Activated CD4-positive, alpha-beta T cell treated with anti-CD3 and anti-CD28 coated beads, Interleukin-2, amount 10 ng/mL, durations not matched to agents 24 days and 14 days (primary cell): ENCODE results near the gene NME3. TPM values are rescaled to one million over a fixed set of nuclear protein-coding genes. Genes with fewer than 3 reads are reported as not detected.

Experiments used
- DNase-seq: peaks from one replicate; pipeline ENCODE4 v3.0.0; 2022
- H3K27ac Mint-ChIP-seq: one replicate; pipeline ENCODE4 v1.8.0; 2022; ENCODE audit warnings: mild to moderate bottlenecking, mixed read lengths
- H3K27me3 Mint-ChIP-seq: one replicate; pipeline ENCODE4 v1.8.0; 2022; ENCODE audit warnings: mixed read lengths
- H3K36me3 Mint-ChIP-seq: one replicate; pipeline ENCODE4 v1.8.0; 2022; ENCODE audit warnings: low read depth, mild to moderate bottlenecking, mixed read lengths
- H3K4me1 Mint-ChIP-seq: one replicate; pipeline ENCODE4 v1.8.0; 2021; ENCODE audit warnings: mixed read lengths
- H3K4me3 Mint-ChIP-seq: one replicate; pipeline ENCODE4 v1.8.0; 2022; ENCODE audit warnings: mild to moderate bottlenecking, moderate library complexity, mixed read lengths
- H3K9me3 Mint-ChIP-seq: one replicate; pipeline ENCODE4 v1.8.0; 2021; ENCODE audit warnings: mixed read lengths
- intact Hi-C: fragments of 100-400 bp; cut with micrococcal nuclease; formaldehyde crosslinking; loops from one replicate; pipeline ENCODE4 v1.15.1; 2023
- total RNA-seq: library from RNA; stranded (reverse); gene quantifications from 2 replicates; pipeline ENCODE4 v1.2.3, GENCODE V29; 2022

The NME3 gene
- total RNA-seq, 1 donor from 2014 or later: 50.0 TPM

DNA sequence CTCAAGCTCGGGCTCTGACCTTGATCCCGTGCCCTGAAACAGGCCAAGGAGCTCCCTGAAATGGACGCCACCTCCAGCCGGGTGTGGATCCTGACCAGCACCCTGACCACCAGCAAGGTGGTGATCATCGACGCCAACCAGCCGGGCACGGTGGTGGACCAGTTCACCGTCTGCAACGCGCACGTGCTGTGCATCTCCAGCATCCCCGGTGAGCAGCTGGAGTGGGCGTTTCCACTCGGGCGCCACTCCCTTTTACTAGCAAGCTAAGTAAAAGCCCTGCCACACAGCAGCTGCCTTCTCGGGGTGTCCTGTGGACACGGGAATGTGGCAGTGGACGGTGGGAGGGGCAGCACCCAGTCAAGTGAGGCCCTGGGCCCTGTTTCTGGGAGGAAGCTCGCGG lies 6.4 kb downstream of the NME3 start:
- no peak overlapping the region for H3K4me3 Mint-ChIP-seq
- H3K36me3 Mint-ChIP-seq: peaks cover 22% of the 10 kb centered on the region
- no peaks in the 10 kb centered on the region for H3K27me3 Mint-ChIP-seq
- no peaks in the 10 kb centered on the region for H3K9me3 Mint-ChIP-seq
- H3K27ac Mint-ChIP-seq: no peak overlapping the region
- intact Hi-C loops: no loop called here
- H3K4me1 Mint-ChIP-seq: peaks cover under 1% of the 10 kb centered on the region
- no peak for DNase-seq

GRCh38 chr16:1763521-1764511 lies 7.5 kb downstream of the NME3 start:
- Mint-ChIP-seq H3K36me3 (peaks cover 21% of the 10 kb centered on the region), H3K4me3 (no peak overlapping the region), H3K9me3 (no peaks in the 10 kb centered on the region), H3K27ac (no peak overlapping the region), H3K4me1 (no peaks in the 10 kb centered on the region), H3K27me3 (no peaks in the 10 kb centered on the region)
- intact Hi-C loops: no loop called here
- DNase-seq: no peak

DNA sequence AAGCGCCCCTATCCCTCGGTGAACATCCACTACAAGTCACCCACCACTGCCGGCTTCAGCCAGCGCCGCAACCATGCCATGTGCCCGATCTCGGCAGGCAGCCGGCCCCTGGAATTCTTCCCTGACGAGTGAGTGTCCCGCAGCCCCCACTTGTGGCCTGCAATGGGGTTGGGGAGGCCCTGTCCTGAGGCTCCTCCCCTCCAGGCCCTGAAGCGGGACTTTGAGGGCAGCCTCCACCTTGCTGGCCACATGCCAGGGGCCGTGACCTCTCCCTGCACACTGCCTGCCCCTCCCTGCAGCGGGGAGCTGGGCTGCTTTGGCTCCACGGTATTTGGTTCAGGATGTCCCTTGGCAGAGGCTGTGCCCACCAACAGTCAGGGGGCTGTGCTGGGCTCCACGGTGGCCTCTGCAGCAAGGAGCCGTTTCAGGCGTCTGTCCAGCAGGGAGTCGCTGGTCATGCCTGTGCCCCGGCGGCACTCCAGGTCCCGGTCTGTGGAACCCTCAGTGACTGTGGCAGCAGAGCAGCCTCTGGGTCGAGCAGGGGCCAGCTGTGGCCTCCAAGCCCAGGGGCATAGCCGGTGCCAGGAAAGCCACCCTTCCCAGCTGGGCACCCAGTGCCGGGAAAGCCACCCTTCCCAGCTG lies 8.3 kb downstream of the NME3 start:
- no peaks in the 10 kb centered on the region for H3K27me3 Mint-ChIP-seq
- intact Hi-C loops: no loop called here
- H3K27ac Mint-ChIP-seq: no peak overlapping the region
- H3K36me3 Mint-ChIP-seq: peaks cover 18% of the 10 kb centered on the region
- no peaks in the 10 kb centered on the region for H3K4me1 Mint-ChIP-seq
- no peaks in the 10 kb centered on the region for H3K9me3 Mint-ChIP-seq
- no peak for DNase-seq
- no peak overlapping the region for H3K4me3 Mint-ChIP-seq

GRCh38 chr16:1762196-1762878 lies 9.0 kb downstream of the NME3 start:
- Mint-ChIP-seq H3K27me3 (no peaks in the 10 kb centered on the region), H3K9me3 (no peaks in the 10 kb centered on the region), H3K27ac (no peak overlapping the region), H3K4me3 (no peak overlapping the region), H3K36me3 (peaks cover 18% of the 10 kb centered on the region), H3K4me1 (no peaks in the 10 kb centered on the region)
- no peak for DNase-seq
- intact Hi-C loops: no loop called here

- H3K27me3 Mint-ChIP-seq: no peaks in the 10 kb centered on the region
- no peaks in the 10 kb centered on the region for H3K9me3 Mint-ChIP-seq
- intact Hi-C loops: no loop called here
- no peak for DNase-seq
- no peak overlapping the region for H3K27ac Mint-ChIP-seq
- peaks cover 3% of the 10 kb centered on the region for H3K4me1 Mint-ChIP-seq
- H3K4me3 Mint-ChIP-seq: no peak overlapping the region
- peaks cover 14% of the 10 kb centered on the region for H3K36me3 Mint-ChIP-seq
Measured at GRCh38 chr16:1761751-1762150, 9.6 kb downstream of the NME3 start.

DNA sequence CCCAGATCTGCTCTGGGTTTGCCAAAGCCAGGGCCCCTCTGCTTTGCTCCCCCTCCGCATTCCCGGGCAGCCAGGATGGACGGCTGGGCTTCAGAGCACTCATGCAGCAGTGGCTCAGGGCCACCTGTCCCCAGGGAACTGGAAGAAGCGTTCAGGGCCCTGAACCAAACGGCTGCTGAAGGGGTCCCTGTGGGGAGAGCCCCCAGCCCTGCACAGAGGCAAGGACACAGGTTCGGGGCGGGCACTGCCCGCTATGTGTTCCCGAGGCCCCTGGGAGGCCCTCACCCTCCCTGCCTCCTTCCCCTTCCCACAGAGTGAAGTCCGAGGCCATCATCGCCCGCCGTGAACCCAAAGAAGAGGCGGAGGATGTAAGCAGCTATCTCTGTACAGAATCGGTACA lies 10.4 kb downstream of the NME3 start:
- Mint-ChIP-seq H3K4me1 (peaks cover 5% of the 10 kb centered on the region), H3K9me3 (no peaks in the 10 kb centered on the region), H3K27ac (no peak overlapping the region), H3K36me3 (peaks cover 12% of the 10 kb centered on the region), H3K4me3 (no peak overlapping the region), H3K27me3 (no peaks in the 10 kb centered on the region)
- DNase-seq: no peak
- intact Hi-C loops: no loop called here

DNA sequence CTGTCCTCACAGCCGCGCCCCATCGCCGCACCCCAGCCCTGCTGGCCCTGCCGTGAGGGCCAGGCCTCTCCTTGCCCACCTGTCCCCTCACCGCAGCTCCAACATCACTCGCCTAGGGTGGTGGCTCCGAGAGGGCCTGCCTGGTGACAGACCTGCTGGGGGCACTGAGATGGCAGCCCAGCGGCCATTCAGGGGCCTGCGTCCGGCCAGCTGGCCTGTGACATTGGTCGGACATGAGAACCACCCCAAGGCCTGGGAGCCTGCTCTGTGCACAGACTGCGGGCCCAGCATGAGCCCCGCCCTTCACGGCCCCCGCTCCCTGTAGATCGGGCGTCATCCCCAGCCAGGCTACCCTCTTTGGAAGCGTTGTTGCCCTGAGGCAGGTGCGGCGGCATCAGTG lies 11.8 kb downstream of the NME3 start:
- Mint-ChIP-seq H3K27ac (no peak overlapping the region), H3K9me3 (no peaks in the 10 kb centered on the region), H3K4me3 (no peak overlapping the region)

GRCh38 chr16:1758923-1759322 lies 12.4 kb downstream of the NME3 start:
- H3K4me3 Mint-ChIP-seq: no peak overlapping the region
- H3K4me1 Mint-ChIP-seq: peaks cover 5% of the 10 kb centered on the region
- DNase-seq: no peak
- H3K36me3 Mint-ChIP-seq: peaks cover 18% of the 10 kb centered on the region
- intact Hi-C loops: no loop called here
- H3K9me3 Mint-ChIP-seq: no peaks in the 10 kb centered on the region
- no peaks in the 10 kb centered on the region for H3K27me3 Mint-ChIP-seq
- H3K27ac Mint-ChIP-seq: no peak overlapping the region

More for the DNA sequence above, 11.8 kb downstream of the NME3 start:
- Mint-ChIP-seq H3K4me1 (peaks cover 5% of the 10 kb centered on the region), H3K27me3 (no peaks in the 10 kb centered on the region), H3K36me3 (peaks cover 17% of the 10 kb centered on the region)
- intact Hi-C loops: no loop called here
- DNase-seq: no peak

GRCh38 chr16:1757714-1758461 lies 13.5 kb downstream of the NME3 start:
- Mint-ChIP-seq H3K4me3 (no peak overlapping the region), H3K36me3 (peaks cover 18% of the 10 kb centered on the region), H3K9me3 (no peaks in the 10 kb centered on the region), H3K4me1 (peaks cover 5% of the 10 kb centered on the region), H3K27ac (peak overlapping the region; percentile 66), H3K27me3 (no peaks in the 10 kb centered on the region)
- no peak for DNase-seq
- intact Hi-C loops: no loop called here

DNA sequence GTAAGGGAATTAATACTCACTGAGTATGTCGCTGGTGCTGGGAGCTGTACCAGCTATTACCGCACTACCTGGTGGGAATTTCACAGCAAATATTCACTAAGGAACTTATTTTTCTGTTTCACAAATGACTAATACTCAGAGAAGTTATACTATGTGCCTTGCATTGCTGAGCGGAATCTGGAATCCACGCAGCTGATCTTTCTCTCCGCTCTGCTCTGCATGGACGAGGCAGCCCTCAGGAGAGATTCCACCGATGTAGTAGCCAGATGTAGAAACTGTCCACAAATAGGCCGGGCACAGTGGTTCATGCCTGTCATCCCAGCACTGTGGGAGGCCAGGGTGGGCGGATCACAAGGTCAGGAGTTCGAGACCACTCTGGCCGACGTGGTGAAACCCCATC lies 17.1 kb downstream of the NME3 start:
- no peak for DNase-seq
- intact Hi-C loops: no loop called here
- no peak overlapping the region for H3K27ac Mint-ChIP-seq
- peaks cover 9% of the 10 kb centered on the region for H3K36me3 Mint-ChIP-seq
- H3K4me1 Mint-ChIP-seq: peaks cover 5% of the 10 kb centered on the region
- no peak overlapping the region for H3K4me3 Mint-ChIP-seq
- H3K27me3 Mint-ChIP-seq: no peaks in the 10 kb centered on the region
- H3K9me3 Mint-ChIP-seq: no peaks in the 10 kb centered on the region

GRCh38 chr16:1752853-1753252 lies 18.5 kb downstream of the NME3 start:
- no peaks in the 10 kb centered on the region for H3K9me3 Mint-ChIP-seq
- peaks cover 13% of the 10 kb centered on the region for H3K36me3 Mint-ChIP-seq
- no peak overlapping the region for H3K27ac Mint-ChIP-seq
- H3K27me3 Mint-ChIP-seq: no peaks in the 10 kb centered on the region
- no peak overlapping the region for H3K4me3 Mint-ChIP-seq
- intact Hi-C loops: no loop called here
- no peak for DNase-seq
- H3K4me1 Mint-ChIP-seq: peaks cover 5% of the 10 kb centered on the region

DNA sequence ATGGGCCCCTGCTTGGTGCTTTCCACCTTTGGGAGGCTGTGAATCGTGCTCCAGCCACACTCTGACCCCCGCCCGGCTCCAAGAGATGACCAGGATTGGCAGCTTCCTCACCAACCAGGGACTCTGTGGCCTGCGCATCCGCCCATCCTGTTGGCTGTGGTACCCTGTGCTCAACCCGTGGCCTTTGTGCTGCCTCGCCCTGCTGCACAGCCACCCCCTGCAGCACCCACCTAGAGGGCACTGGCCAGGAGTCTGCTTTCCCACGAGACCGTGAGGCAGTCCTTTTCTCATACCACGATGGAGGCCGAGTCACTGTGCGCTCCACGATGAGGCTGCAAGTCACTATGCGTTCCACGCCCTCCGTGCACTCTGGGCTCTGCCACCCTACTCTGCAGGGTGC lies 19.4 kb downstream of the NME3 start:
- Mint-ChIP-seq H3K4me1 (peaks cover 3% of the 10 kb centered on the region), H3K36me3 (peaks cover 13% of the 10 kb centered on the region), H3K27me3 (no peaks in the 10 kb centered on the region), H3K4me3 (no peak overlapping the region), H3K27ac (no peak overlapping the region), H3K9me3 (no peaks in the 10 kb centered on the region)
- intact Hi-C loops: no loop called here
- no peak for DNase-seq
